Measurements from ENCODE around the gene GAGE10.

DNA sequence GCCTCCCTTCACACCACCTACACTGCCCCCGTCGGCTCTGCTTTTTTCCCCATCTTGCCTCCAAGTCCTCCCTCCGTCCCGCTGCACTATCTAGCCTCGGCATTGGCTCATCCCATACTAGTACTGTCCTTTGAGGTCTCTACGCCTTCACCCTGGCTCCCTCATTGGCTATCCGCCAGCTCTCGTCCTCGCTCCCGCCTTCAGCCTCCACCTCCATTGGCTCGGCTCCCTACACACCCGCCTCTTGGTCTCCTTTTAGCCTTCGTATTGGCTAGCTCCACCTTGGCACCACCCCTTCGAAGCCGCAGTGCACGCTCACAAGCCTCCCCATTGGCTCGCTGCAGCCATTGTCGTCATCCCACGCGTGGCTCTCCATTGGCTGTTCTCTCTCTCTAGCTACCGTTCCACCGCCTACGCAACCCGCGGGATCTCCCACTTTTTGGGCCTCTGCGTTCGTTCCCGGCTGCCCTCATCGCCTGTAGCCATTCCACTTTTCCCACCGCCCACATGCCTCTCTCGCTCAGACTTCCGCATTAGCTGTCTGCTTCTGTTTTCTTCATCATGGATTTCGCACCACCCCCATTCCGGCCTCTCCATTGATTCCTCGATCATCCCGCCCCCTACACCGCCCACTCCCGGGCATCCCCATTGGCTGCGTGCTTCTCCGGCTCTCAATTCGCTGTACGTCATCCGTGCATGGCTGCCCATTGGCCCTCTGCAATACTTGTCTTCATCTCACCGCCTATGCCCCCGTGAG is 34.3 kb upstream of the GAGE10 start:
- TF ChIP-seq, protein P1, sequence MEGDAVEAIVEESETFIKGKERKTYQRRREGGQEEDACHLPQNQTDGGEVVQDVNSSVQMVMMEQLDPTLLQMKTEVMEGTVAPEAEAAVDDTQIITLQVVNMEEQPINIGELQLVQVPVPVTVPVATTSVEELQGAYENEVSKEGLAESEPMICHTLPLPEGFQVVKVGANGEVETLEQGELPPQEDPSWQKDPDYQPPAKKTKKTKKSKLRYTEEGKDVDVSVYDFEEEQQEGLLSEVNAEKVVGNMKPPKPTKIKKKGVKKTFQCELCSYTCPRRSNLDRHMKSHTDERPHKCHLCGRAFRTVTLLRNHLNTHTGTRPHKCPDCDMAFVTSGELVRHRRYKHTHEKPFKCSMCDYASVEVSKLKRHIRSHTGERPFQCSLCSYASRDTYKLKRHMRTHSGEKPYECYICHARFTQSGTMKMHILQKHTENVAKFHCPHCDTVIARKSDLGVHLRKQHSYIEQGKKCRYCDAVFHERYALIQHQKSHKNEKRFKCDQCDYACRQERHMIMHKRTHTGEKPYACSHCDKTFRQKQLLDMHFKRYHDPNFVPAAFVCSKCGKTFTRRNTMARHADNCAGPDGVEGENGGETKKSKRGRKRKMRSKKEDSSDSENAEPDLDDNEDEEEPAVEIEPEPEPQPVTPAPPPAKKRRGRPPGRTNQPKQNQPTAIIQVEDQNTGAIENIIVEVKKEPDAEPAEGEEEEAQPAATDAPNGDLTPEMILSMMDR (IDR thresholded peaks at IDR 0.05; ENCODE audit: insufficient read depth, low read depth, low read length): no peak
- no peak for TF ChIP-seq EZH2 (IDR thresholded peaks at IDR 0.05; ENCODE audit: insufficient read depth, low read length)

Measured in astrocyte (in vitro differentiated cells and primary cell).